NT2/D1 (cell line): ENCODE results near the gene IFT57.

Experiments
- DNase-seq: peaks from one replicate; pipeline ENCODE4 v3.0.0-alpha.2; 2011; ENCODE audit warnings: low read depth, low spot score
- H3K27me3 ChIP-seq: 2 replicates; pipeline ENCODE4 v1.6.0; 2011; ENCODE audit warnings: mild to moderate bottlenecking; ENCODE audit not compliant: insufficient read length, insufficient read depth
- H3K36me3 ChIP-seq: 2 replicates; pipeline ENCODE4 v1.6.1; 2011; ENCODE audit warnings: mild to moderate bottlenecking, low read length, mixed read lengths; ENCODE audit not compliant: insufficient read depth, insufficient read length
- H3K4me1 ChIP-seq: 2 replicates; pipeline ENCODE4 v1.5.1; 2011; ENCODE audit not compliant: insufficient read depth, insufficient read length
- H3K4me3 ChIP-seq: 2 replicates; pipeline ENCODE4 v1.5.1; 2011; ENCODE audit warnings: low read depth; ENCODE audit not compliant: insufficient read length
- H3K9ac ChIP-seq: 2 replicates; pipeline ENCODE4 v1.6.0; 2011; ENCODE audit warnings: low read depth; ENCODE audit not compliant: insufficient read length
- H3K9me3 ChIP-seq: 2 replicates; pipeline ENCODE4 v1.5.1; 2011; ENCODE audit warnings: mild to moderate bottlenecking, low read length; ENCODE audit not compliant: insufficient read depth
- SUZ12 ChIP-seq: IDR thresholded peaks from 2 replicates; pipeline ENCODE4 v1.6.1; 2011; ENCODE audit not compliant: insufficient read length, insufficient read depth; ENCODE audit errors: extremely low read depth
- YY1 ChIP-seq: IDR thresholded peaks from 2 replicates; pipeline ENCODE4 v1.6.1; 2011; ENCODE audit not compliant: insufficient read length, insufficient read depth
- ZNF274 ChIP-seq: IDR thresholded peaks from 2 replicates; pipeline ENCODE4 v1.6.1; 2011; ENCODE audit warnings: mild to moderate bottlenecking, low read depth, low read length

Gene IFT57

GRCh38 chr3:108218811-108219210 lies 3.4 kb downstream of the IFT57 start:
- no peak for TF ChIP-seq YY1
- no peak for TF ChIP-seq SUZ12
- TF ChIP-seq ZNF274, result no peak
- H3K4me3 ChIP-seq, result no peak overlapping the region
- H3K36me3 ChIP-seq, result peaks cover 13% of the 10 kb centered on the region
- no peak for DNase-seq
- H3K9me3 ChIP-seq, result no peaks in the 10 kb centered on the region
- H3K4me1 ChIP-seq, result no peaks in the 10 kb centered on the region
- peaks cover 11% of the 10 kb centered on the region for H3K27me3 ChIP-seq
- H3K9ac ChIP-seq, result no peak overlapping the region

- DNase-seq, result no peak
- no peaks in the 10 kb centered on the region for H3K9me3 ChIP-seq
- H3K4me1 ChIP-seq, result no peaks in the 10 kb centered on the region
- H3K27me3 ChIP-seq, result no peaks in the 10 kb centered on the region
- H3K4me3 ChIP-seq, result no peak overlapping the region
- TF ChIP-seq YY1, result no peak
- H3K36me3 ChIP-seq, result peaks cover 27% of the 10 kb centered on the region
- no peak overlapping the region for H3K9ac ChIP-seq
These were observed 6.4 kb downstream of the IFT57 start for GRCh38 chr3:108215871-108216270.

GRCh38 chr3:108209579-108209978 lies 12.6 kb downstream of the IFT57 start:
- Histone ChIP-seq H3K4me1 (no peaks in the 10 kb centered on the region), H3K4me3 (no peak overlapping the region), H3K9ac (no peak overlapping the region), H3K36me3 (peaks cover 15% of the 10 kb centered on the region), H3K27me3 (no peaks in the 10 kb centered on the region), H3K9me3 (no peaks in the 10 kb centered on the region)
- no peak for DNase-seq
- no peak for TF ChIP-seq YY1
- no peak for TF ChIP-seq ZNF274
- no peak for TF ChIP-seq SUZ12

- TF ChIP-seq YY1, result no peak
- no peak for TF ChIP-seq SUZ12
- TF ChIP-seq ZNF274, result no peak
- Histone ChIP-seq H3K36me3 (peaks cover 15% of the 10 kb centered on the region), H3K9ac (no peak overlapping the region), H3K4me3 (no peak overlapping the region), H3K4me1 (no peaks in the 10 kb centered on the region), H3K9me3 (no peaks in the 10 kb centered on the region), H3K27me3 (no peaks in the 10 kb centered on the region)
- no peak for DNase-seq
These were observed 13.4 kb downstream of the IFT57 start for GRCh38 chr3:108208831-108209230.

GRCh38 chr3:108202834-108203233 lies 19.4 kb downstream of the IFT57 start:
- H3K27me3 ChIP-seq, result no peaks in the 10 kb centered on the region
- no peak for DNase-seq
- no peak overlapping the region for H3K4me3 ChIP-seq
- H3K9me3 ChIP-seq, result no peaks in the 10 kb centered on the region
- no peak for TF ChIP-seq YY1
- no peak for TF ChIP-seq SUZ12
- TF ChIP-seq ZNF274, result no peak
- H3K9ac ChIP-seq, result no peak overlapping the region
- no peaks in the 10 kb centered on the region for H3K4me1 ChIP-seq
- no peaks in the 10 kb centered on the region for H3K36me3 ChIP-seq

- Histone ChIP-seq H3K4me3 (no peak overlapping the region), H3K36me3 (no peaks in the 10 kb centered on the region), H3K27me3 (no peaks in the 10 kb centered on the region), H3K4me1 (no peaks in the 10 kb centered on the region), H3K9me3 (no peaks in the 10 kb centered on the region), H3K9ac (no peak overlapping the region)
- DNase-seq, result no peak
- TF ChIP-seq ZNF274 (no peak), YY1 (no peak), SUZ12 (no peak)
These were observed 20.1 kb downstream of the IFT57 start for GRCh38 chr3:108202080-108202479.

GRCh38 chr3:108201258-108201657 lies 21.0 kb downstream of the IFT57 start:
- no peaks in the 10 kb centered on the region for H3K4me1 ChIP-seq
- no peaks in the 10 kb centered on the region for H3K36me3 ChIP-seq
- no peak for DNase-seq
- no peak overlapping the region for H3K4me3 ChIP-seq
- no peak for TF ChIP-seq ZNF274
- TF ChIP-seq SUZ12, result no peak
- no peak for TF ChIP-seq YY1
- no peaks in the 10 kb centered on the region for H3K9me3 ChIP-seq
- no peaks in the 10 kb centered on the region for H3K27me3 ChIP-seq
- no peak overlapping the region for H3K9ac ChIP-seq

GRCh38 chr3:108200578-108200977 lies 21.6 kb downstream of the IFT57 start:
- TF ChIP-seq SUZ12 (no peak), YY1 (no peak), ZNF274 (no peak)
- DNase-seq, result no peak

More at GRCh38 chr3:108200578-108200977, 21.6 kb downstream of the IFT57 start:
- no peak overlapping the region for H3K4me3 ChIP-seq
- no peaks in the 10 kb centered on the region for H3K4me1 ChIP-seq
- H3K9me3 ChIP-seq, result no peaks in the 10 kb centered on the region
- no peaks in the 10 kb centered on the region for H3K36me3 ChIP-seq
- H3K27me3 ChIP-seq, result no peaks in the 10 kb centered on the region
- H3K9ac ChIP-seq, result no peak overlapping the region
